CMK (cell line): Measurements from ENCODE around the gene HBE1.
"Not testable (repeated sequence)": the region's sequence is repeated elsewhere in the genome, so short reads cannot be mapped to it uniquely, and the experiment has no call there.

Experiments used
- DNase-seq: peaks from one replicate; pipeline ENCODE4 v3.0.0-alpha.2; 2010; ENCODE audit warnings: low read depth

The HBE1 gene

GRCh38 chr11:5269715-5270147 lies at the start of gene HBE1:
Gene HBE1, minus strand, starts transcription at chr11:5269945. Its CDS starts 55 bp downstream, at chr11:5269890.
- no peak for DNase-seq

- no peak for DNase-seq
Observed at GRCh38 chr11:5317292-5317691, 47.5 kb upstream of the HBE1 start.

- not testable (repeated sequence) for DNase-seq
Observed at GRCh38 chr11:5313326-5314023, 43.7 kb upstream of the HBE1 start.

- DNase-seq: no peak
Observed at GRCh38 chr11:5310423-5310822, 40.7 kb upstream of the HBE1 start.

- DNase-seq: no peak
Observed at GRCh38 chr11:5307256-5308019, 37.7 kb upstream of the HBE1 start.

- DNase-seq: no peak
Observed at GRCh38 chr11:5304046-5304445, 34.3 kb upstream of the HBE1 start.

- no peak for DNase-seq
Observed at GRCh38 chr11:5303626-5304025, 33.9 kb upstream of the HBE1 start.

GRCh38 chr11:5301846-5302245 lies 32.1 kb upstream of the HBE1 start, which contains the start of gene OR51B4:
Gene OR51B4, minus strand, starts transcription at chr11:5301946. Its CDS starts 0 bp downstream, at chr11:5301946.
- no peak for DNase-seq

- no peak for DNase-seq
Observed at GRCh38 chr11:5300251-5300650, 30.5 kb upstream of the HBE1 start.

- no peak for DNase-seq
Observed at GRCh38 chr11:5298451-5298850, 28.7 kb upstream of the HBE1 start.

- DNase-seq: no peak
Observed at GRCh38 chr11:5297721-5298323, 28.1 kb upstream of the HBE1 start.

GRCh38 chr11:5294342-5294995 lies 24.7 kb upstream of the HBE1 start:
- not testable (repeated sequence) for DNase-seq

- no peak for DNase-seq
Observed at GRCh38 chr11:5293028-5293427, 23.3 kb upstream of the HBE1 start.

GRCh38 chr11:5291207-5291838 lies 21.6 kb upstream of the HBE1 start:
- no peak for DNase-seq

- no peak for DNase-seq
Observed at GRCh38 chr11:5290106-5290505, 20.4 kb upstream of the HBE1 start.

GRCh38 chr11:5289696-5290095 lies 20.0 kb upstream of the HBE1 start:
- no peak for DNase-seq

GRCh38 chr11:5288906-5289550 lies 19.3 kb upstream of the HBE1 start:
- DNase-seq: no peak

GRCh38 chr11:5288108-5288905 lies 18.6 kb upstream of the HBE1 start:
- no peak for DNase-seq

- no peak for DNase-seq
Observed at GRCh38 chr11:5286901-5287300, 17.2 kb upstream of the HBE1 start.

GRCh38 chr11:5286351-5286750 lies 16.6 kb upstream of the HBE1 start:
- DNase-seq: no peak
